Spleen (tissue), 11 donors: Measurements from ENCODE around the gene SPATA12. TPM values are rescaled to one million over a fixed set of nuclear protein-coding genes. Genes with fewer than 3 reads are reported as not detected.

ENCODE experiments used
- DNase-seq: peaks from one replicate; pipeline ENCODE4 v3.0.0-alpha.2; 2020
- H3K27ac ChIP-seq, 8 donors: fragments of 200-600 bp; sonication (generic) in 7 of 8; 1 replicate in 4 of 8; 2 replicates in 4 of 8; pipeline versions ENCODE4 v1.5.0 to v1.8.0; 2016 to 2021; ENCODE audit warnings: inconsistent platforms in 4 of 8, mild to moderate bottlenecking in 4 of 8, moderate library complexity in 1 of 8
- H3K27me3 ChIP-seq, 7 donors: fragments of 200-600 bp; sonication (generic) in 6 of 7; replicated peaks in 1 of 7; 1 replicate in 4 of 7; 2 replicates in 3 of 7; pipeline versions ENCODE4 v1.5.0 to v1.8.0; 2016 to 2021; ENCODE audit warnings: inconsistent platforms in 3 of 7, mild to moderate bottlenecking in 1 of 7
- H3K36me3 ChIP-seq, 6 donors: fragments of 200-600 bp; sonication (generic) in 5 of 6; 1 replicate in 4 of 6; 2 replicates in 2 of 6; pipeline versions ENCODE4 v1.5.0 to v1.8.0; 2016 to 2021; ENCODE audit warnings: inconsistent platforms in 2 of 6
- H3K4me1 ChIP-seq, 6 donors: fragments of 200-600 bp; sonication (generic) in 5 of 6; 1 replicate in 3 of 6; 2 replicates in 3 of 6; pipeline versions ENCODE4 v1.5.0 to v1.8.0; 2016 to 2021; ENCODE audit warnings: inconsistent platforms in 3 of 6
- H3K4me3 ChIP-seq, 8 donors: fragments of 200-600 bp; sonication (generic) in 7 of 8; 1 replicate in 4 of 8; 2 replicates in 4 of 8; pipeline versions ENCODE4 v1.5.0 to v1.8.0; 2016 to 2021; ENCODE audit warnings: inconsistent platforms in 4 of 8, mild to moderate bottlenecking in 4 of 8, moderate library complexity in 2 of 8
- H3K9me3 ChIP-seq, 8 donors: fragments of 200-600 bp; sonication (generic) in 7 of 8; 1 replicate in 4 of 8; 2 replicates in 4 of 8; pipeline versions ENCODE4 v1.5.0 to v1.8.0; 2016 to 2021; ENCODE audit warnings: inconsistent platforms in 4 of 8
- CTCF ChIP-seq, 11 experiments: fragments of 200-600 bp in 7 of 11; fragments of 450-650 bp in 4 of 11; sonication (generic) in 4 of 11; IDR thresholded peaks in 8 of 11; conservative IDR thresholded peaks in 3 of 11; 1 replicate in 7 of 11; 2 replicates in 4 of 11; pipeline versions ENCODE4 v1.4.0 to v1.8.0; 2016 to 2021; ENCODE audit warnings: antibody characterized with exemption in 11 of 11, inconsistent platforms in 4 of 11, mild to moderate bottlenecking in 1 of 11
- POLR2A ChIP-seq, 3 donors: fragments of 450-650 bp; IDR thresholded peaks; one replicate each; pipeline ENCODE4 v1.5.1; 2017; ENCODE audit warnings: antibody characterized with exemption in 3 of 3, mild to moderate bottlenecking in 1 of 3
- POLR2AphosphoS5 ChIP-seq, 3 donors: sonication (generic); formaldehyde crosslinking; IDR thresholded peaks; one replicate each; pipeline ENCODE4 v1.5.1; 2017; ENCODE audit warnings: antibody characterized with exemption in 3 of 3
- WGBS, 5 donors: extraction: QIAGEN DNeasy Blood & Tissue Kit in 3 of 5; methylation state at CpG; one replicate each; pipeline versions ENCODE4 v1.1.5 to v1.1.7; 2013 to 2018; 5-methylcytosine and 5-hydroxymethylcytosine counted together
- intact Hi-C: fragments of 100-400 bp; cut with DNase I; formaldehyde crosslinking; loops from one replicate; pipeline ENCODE4 v1.15.0; 2023; ENCODE audit warnings: low total_unique reads
- polyA plus RNA-seq, 3 donors: library from polyadenylated mRNA; stranded (reverse); fragments of 200-250 nt; gene quantifications; one replicate each; pipeline ENCODE4 v1.2.1, GENCODE V29; 2013
- total RNA-seq, 7 donors: library from RNA; depleted of rRNA in 3 of 7; stranded (reverse); fragments of >200 nt in 3 of 7; fragmentation: NEBNext Ultra II Directional in 4 of 7; extraction: Animal tissue kit (Norgen Biotek cat#: 25700) in 4 of 7; gene quantifications; one replicate each; pipeline versions ENCODE4 v1.1.0 to v1.2.1, GENCODE V29; 2016 to 2021
- donor health status: healthy with polysubstance abuse.
- donor health status: DM: no; HTN: no; CAD: no; lungs with moderate emphysema.
- donor health status: DM: no; HTN: no; CAD: no.
- donor health status: Bipolar disorder and iron deficiency.
- donor health status: healthy.
- donor health status: DM: no; HTN: no; CAD: no.
- donor health status: DM: yes; HTN: yes; CAD: no.

Gene SPATA12
- total and polyA plus RNA-seq, 10 donors = 0.13 to 0.34 (median 0.16) TPM; not detected in 5

GRCh38 chr3:57085211-57085610 lies 24.7 kb downstream of the SPATA12 start:
- no peak overlapping the region for H3K4me3 ChIP-seq
- H3K9me3 ChIP-seq = no peaks in the 10 kb centered on the region
- no peak for TF ChIP-seq POLR2A (IDR thresholded peaks at IDR 0.05)
- no peak for TF ChIP-seq POLR2AphosphoS5 (IDR thresholded peaks at IDR 0.05)
- peaks cover 0 to 5% (median 0%) of the 10 kb centered on the region in 7 donors for H3K27me3 ChIP-seq
- H3K36me3 ChIP-seq = no peaks in the 10 kb centered on the region
- intact Hi-C loops = no loop called here
- H3K27ac ChIP-seq = no peak overlapping the region
- no peaks in the 10 kb centered on the region for H3K4me1 ChIP-seq
- no peak for DNase-seq
- 88 to 95% (median 91%) methylated on average over 4 of the region's 4 CpGs for WGBS, 5 donors

- no peak for DNase-seq
- intact Hi-C loops = no loop called here
- H3K27me3 ChIP-seq = peaks cover 0 to 3% (median 0%) of the 10 kb centered on the region in 7 donors
- H3K9me3 ChIP-seq = no peaks in the 10 kb centered on the region
- TF ChIP-seq CTCF (IDR thresholded peaks at IDR 0.05 in 8 of 11, conservative IDR thresholded peaks at IDR 0.05 in 3 of 11) (no peak), POLR2AphosphoS5 (IDR thresholded peaks at IDR 0.05) (no peak), POLR2A (IDR thresholded peaks at IDR 0.05) (no peak)
- no peaks in the 10 kb centered on the region for H3K36me3 ChIP-seq
- H3K27ac ChIP-seq = no peak overlapping the region
- no peaks in the 10 kb centered on the region for H3K4me1 ChIP-seq
- H3K4me3 ChIP-seq = no peak overlapping the region
Observed at GRCh38 chr3:57086201-57086600, 25.7 kb downstream of the SPATA12 start.

GRCh38 chr3:57087361-57088092 lies 27.1 kb downstream of the SPATA12 start:
- DNase-seq = no peak
- WGBS, 5 donors = 93 to 100% (median 100%) methylated on average over 1 of the region's 1 CpG
- no peaks in the 10 kb centered on the region for H3K9me3 ChIP-seq

GRCh38 chr3:57088503-57088902 lies 28.0 kb downstream of the SPATA12 start:
- Histone ChIP-seq H3K4me3 (no peak overlapping the region), H3K27ac (no peak overlapping the region), H3K36me3 (no peaks in the 10 kb centered on the region), H3K9me3 (no peaks in the 10 kb centered on the region), H3K4me1 (no peaks in the 10 kb centered on the region), H3K27me3 (peaks cover 0 to 3% (median 0%) of the 10 kb centered on the region in 7 donors)
- intact Hi-C loops = no loop called here
- no peak for DNase-seq
- 64 to 89% (median 77%) methylated on average over 5 of the region's 5 CpGs for WGBS, 5 donors
- TF ChIP-seq POLR2AphosphoS5 (IDR thresholded peaks at IDR 0.05) (no peak), POLR2A (IDR thresholded peaks at IDR 0.05) (no peak), CTCF (IDR thresholded peaks at IDR 0.05 in 8 of 11, conservative IDR thresholded peaks at IDR 0.05 in 3 of 11) (no peak)

More at GRCh38 chr3:57087361-57088092, 27.1 kb downstream of the SPATA12 start:
- no peaks in the 10 kb centered on the region for H3K36me3 ChIP-seq
- intact Hi-C loops = no loop called here
- H3K4me1 ChIP-seq = no peaks in the 10 kb centered on the region
- H3K4me3 ChIP-seq = no peak overlapping the region
- TF ChIP-seq CTCF (IDR thresholded peaks at IDR 0.05 in 8 of 11, conservative IDR thresholded peaks at IDR 0.05 in 3 of 11) = no peak
- no peak for TF ChIP-seq POLR2AphosphoS5 (IDR thresholded peaks at IDR 0.05)
- no peak for TF ChIP-seq POLR2A (IDR thresholded peaks at IDR 0.05)
- H3K27me3 ChIP-seq = peaks cover 0 to 3% (median 0%) of the 10 kb centered on the region in 7 donors
- no peak overlapping the region for H3K27ac ChIP-seq
